Spinal cord (tissue), 10 donors: ENCODE measurements around the gene ASTN2. TPM values are rescaled to one million over a fixed set of nuclear protein-coding genes. Genes with fewer than 3 reads are reported as not detected.

ENCODE experiments used
- DNase-seq, 6 donors: peaks; one replicate each; pipeline versions ENCODE4 v3.0.0 to v3.0.0-alpha.2; 2013 to 2015; ENCODE audit warnings: low spot score in 6 of 6, low read depth in 4 of 6
- H3K27ac ChIP-seq: one replicate; pipeline ENCODE4 v1.5.1; 2013; ENCODE audit warnings: low read depth, low read length, control low read depth
- H3K27me3 ChIP-seq: one replicate; pipeline ENCODE4 v1.6.1; 2013; ENCODE audit warnings: low read length; ENCODE audit not compliant: control insufficient read depth, insufficient read depth
- H3K36me3 ChIP-seq: one replicate; pipeline ENCODE4 v1.6.1; 2013; ENCODE audit warnings: low read length; ENCODE audit not compliant: control insufficient read depth, insufficient read depth
- H3K4me1 ChIP-seq: one replicate; pipeline ENCODE4 v1.6.1; 2013; ENCODE audit warnings: low read length; ENCODE audit not compliant: control insufficient read depth, insufficient read depth
- H3K4me3 ChIP-seq: one replicate; pipeline ENCODE4 v1.5.1; 2013; ENCODE audit warnings: low read depth, low read length, control low read depth
- H3K9me3 ChIP-seq: one replicate; pipeline ENCODE4 v1.6.1; 2013; ENCODE audit warnings: low read length; ENCODE audit not compliant: control insufficient read depth, insufficient read depth
- WGBS: methylation state at CpG from one replicate; pipeline ENCODE4 v1.1.5; 2013; ENCODE audit warnings: missing lambda C conversion rate; ENCODE audit not compliant: insufficient coverage; 5-methylcytosine and 5-hydroxymethylcytosine counted together
- polyA plus RNA-seq, 2 donors: library from polyadenylated mRNA; unstranded; fragments of 120-200 nt; gene quantifications; one replicate each; pipeline ENCODE4 v1.2.1, GENCODE V29; 2013; ENCODE audit not compliant: insufficient read length in 2 of 2
- total RNA-seq, 2 donors: library from RNA; depleted of rRNA in 1 of 2; stranded (reverse); fragments of 120-200 nt in 1 of 2; fragments of >200 nt in 1 of 2; gene quantifications; one replicate each; pipeline versions ENCODE4 v1.2.3 to v1.2.4, GENCODE V29; 2013 to 2014
- donor health status: healthy.

The ASTN2 gene
- total and polyA plus RNA-seq, 4 donors = 35.8 to 48.8 (median 41.4) TPM

DNA sequence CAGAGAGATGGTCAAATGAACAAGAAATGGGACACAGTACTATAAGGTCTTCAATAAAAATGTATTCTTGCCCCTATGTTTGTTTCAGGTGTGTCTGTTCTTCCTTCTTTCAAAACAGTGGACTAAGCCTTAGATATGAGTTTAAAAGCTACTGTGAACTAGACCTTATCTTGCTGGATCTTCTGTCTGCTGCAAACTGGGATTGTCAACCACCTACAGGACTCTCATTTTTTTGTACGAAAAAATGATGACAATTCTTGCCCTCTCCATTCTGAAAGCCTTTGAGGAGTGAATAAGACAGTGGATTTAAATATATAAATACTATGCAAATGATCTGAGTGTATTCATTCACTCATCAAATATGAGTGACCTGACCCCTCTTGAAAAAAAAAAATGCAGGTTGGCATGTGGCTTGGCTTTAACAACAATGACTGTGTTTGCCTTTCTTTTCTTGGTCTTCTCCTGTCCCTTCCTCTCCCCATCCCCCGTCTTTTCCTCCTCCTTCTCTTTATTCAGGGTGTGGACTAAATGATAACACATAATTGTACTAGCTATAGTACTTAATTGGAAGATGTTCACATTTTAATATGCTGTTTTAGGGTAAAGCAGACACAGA is 963.2 kb downstream of the ASTN2 start:
- WGBS = no CpG with 5 or more reads among the region's 2 CpGs

GRCh38 chr9:116450378-116451139 is 964.3 kb downstream of the ASTN2 start:
- no peak for DNase-seq
- no peak overlapping the region for H3K4me3 ChIP-seq
- no peaks in the 10 kb centered on the region for H3K27me3 ChIP-seq
- no peaks in the 10 kb centered on the region for H3K9me3 ChIP-seq
- no peaks in the 10 kb centered on the region for H3K36me3 ChIP-seq
- no peak overlapping the region for H3K27ac ChIP-seq
- H3K4me1 ChIP-seq = no peaks in the 10 kb centered on the region
- 75% methylated on average over 1 of the region's 3 CpGs for WGBS

More for the DNA sequence above, 963.2 kb downstream of the ASTN2 start:
- H3K36me3 ChIP-seq = no peaks in the 10 kb centered on the region
- no peaks in the 10 kb centered on the region for H3K4me1 ChIP-seq
- no peaks in the 10 kb centered on the region for H3K27me3 ChIP-seq
- no peak overlapping the region for H3K27ac ChIP-seq
- peaks cover 3% of the 10 kb centered on the region for H3K9me3 ChIP-seq
- H3K4me3 ChIP-seq = no peak overlapping the region
- no peak for DNase-seq

GRCh38 chr9:116449949-116450348 is 964.9 kb downstream of the ASTN2 start:
- H3K9me3 ChIP-seq = no peaks in the 10 kb centered on the region
- H3K27ac ChIP-seq = no peak overlapping the region
- H3K4me1 ChIP-seq = no peaks in the 10 kb centered on the region
- no peaks in the 10 kb centered on the region for H3K36me3 ChIP-seq
- no peak overlapping the region for H3K4me3 ChIP-seq
- no peak for DNase-seq
- no CpG with 5 or more reads among the region's 3 CpGs for WGBS
- H3K27me3 ChIP-seq = no peaks in the 10 kb centered on the region

- 82% methylated on average over 3 of the region's 3 CpGs for WGBS
- no peak for DNase-seq
Observed at GRCh38 chr9:116448431-116448830, 966.4 kb downstream of the ASTN2 start.

DNA sequence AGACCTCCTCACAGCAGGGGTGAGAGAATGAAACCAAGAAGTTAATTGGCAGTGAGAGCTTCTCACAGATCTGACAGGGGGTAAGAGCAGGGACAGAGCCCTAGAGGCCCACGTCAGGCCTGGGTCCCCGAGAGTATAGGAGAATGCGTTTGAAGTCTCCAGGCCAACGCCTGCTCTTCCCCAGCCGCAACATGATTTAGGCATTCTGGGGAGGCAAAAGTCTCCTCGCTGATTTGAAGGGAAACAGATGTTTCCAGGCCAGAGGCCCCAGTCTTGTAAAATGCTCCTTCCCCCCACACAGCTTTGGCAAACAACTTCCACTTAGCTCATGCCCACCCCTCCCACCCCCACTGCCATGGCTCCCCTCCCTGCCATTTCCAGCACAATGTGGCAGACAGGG is 966.9 kb downstream of the ASTN2 start:
- H3K27ac ChIP-seq = no peak overlapping the region
- H3K9me3 ChIP-seq = no peaks in the 10 kb centered on the region
- no peaks in the 10 kb centered on the region for H3K36me3 ChIP-seq
- H3K4me1 ChIP-seq = no peaks in the 10 kb centered on the region
- 55% methylated on average over 6 of the region's 6 CpGs for WGBS
- H3K27me3 ChIP-seq = no peaks in the 10 kb centered on the region
- DNase-seq = no peak
- no peak overlapping the region for H3K4me3 ChIP-seq

More at GRCh38 chr9:116448431-116448830, 966.4 kb downstream of the ASTN2 start:
- H3K27me3 ChIP-seq = no peaks in the 10 kb centered on the region
- no peak overlapping the region for H3K4me3 ChIP-seq
- no peak overlapping the region for H3K27ac ChIP-seq
- H3K36me3 ChIP-seq = no peaks in the 10 kb centered on the region
- H3K4me1 ChIP-seq = no peaks in the 10 kb centered on the region
- no peaks in the 10 kb centered on the region for H3K9me3 ChIP-seq

DNA sequence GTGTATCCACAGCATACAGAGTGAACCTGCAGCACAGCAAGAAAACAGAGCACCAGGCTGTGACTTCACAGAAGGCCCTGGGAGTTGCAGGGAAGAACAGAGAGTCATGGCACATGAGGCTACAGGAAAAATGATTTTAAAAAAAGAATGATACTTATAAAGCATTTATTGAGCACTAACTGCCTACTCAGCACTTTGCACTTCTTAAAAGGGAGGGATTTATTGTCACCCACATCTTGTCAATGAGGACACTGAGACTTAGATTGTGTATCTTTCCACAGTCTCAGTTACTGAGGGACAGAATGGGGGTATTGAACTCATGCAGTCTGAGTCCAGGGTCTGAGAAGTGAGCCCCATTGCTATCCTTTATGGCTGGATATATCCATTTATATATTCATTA is 972.3 kb downstream of the ASTN2 start:
- H3K27ac ChIP-seq = no peak overlapping the region
- no peaks in the 10 kb centered on the region for H3K36me3 ChIP-seq
- H3K4me3 ChIP-seq = no peak overlapping the region
- H3K9me3 ChIP-seq = no peaks in the 10 kb centered on the region
- H3K27me3 ChIP-seq = no peaks in the 10 kb centered on the region
- H3K4me1 ChIP-seq = no peaks in the 10 kb centered on the region
- no peak for DNase-seq

DNA sequence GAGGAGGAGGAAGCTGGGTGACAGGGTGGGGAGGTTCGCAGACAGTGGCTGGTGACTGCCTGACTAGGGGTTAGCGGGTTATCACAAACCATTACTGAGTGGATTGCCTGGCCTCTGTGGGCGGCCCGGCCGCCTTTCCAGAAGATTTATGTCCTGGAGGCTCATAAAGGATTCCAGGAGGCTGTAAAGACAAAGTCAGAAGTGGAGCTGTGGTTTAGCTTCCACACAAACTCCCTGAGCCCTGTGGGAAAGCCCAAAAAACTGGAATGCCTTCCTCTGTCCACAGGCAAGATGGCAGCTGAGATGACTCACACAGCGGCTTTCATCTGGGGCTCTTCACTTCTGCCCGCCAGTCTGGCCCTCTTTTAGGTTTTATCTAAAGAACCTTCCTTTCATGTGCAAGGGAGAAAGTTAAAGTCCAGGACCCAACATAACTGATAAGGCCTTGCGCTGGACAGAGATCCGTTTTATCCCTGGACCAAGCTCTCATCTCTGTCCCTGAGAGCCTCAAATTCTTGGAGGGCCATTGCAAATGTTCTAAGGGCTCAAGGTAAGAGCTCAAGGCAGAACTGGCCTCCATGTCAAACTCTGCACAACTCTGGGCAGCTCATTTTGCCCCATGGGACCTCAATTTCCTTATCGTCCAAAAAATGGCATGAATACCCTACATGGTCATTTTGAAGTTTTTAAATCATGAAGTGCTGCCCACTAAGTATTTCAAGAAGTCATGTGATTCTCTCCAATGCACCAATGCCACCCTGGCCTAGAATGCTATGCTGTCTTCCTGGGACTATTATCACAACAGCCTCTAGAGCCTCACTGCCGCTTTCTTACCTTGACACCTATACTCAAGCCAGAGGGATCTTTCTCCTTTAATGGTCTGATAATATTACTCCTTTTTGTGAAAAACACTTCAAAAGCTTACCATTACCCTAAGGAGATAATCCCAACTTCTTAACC is 977.2 kb downstream of the ASTN2 start:
- Histone ChIP-seq H3K27me3 (no peaks in the 10 kb centered on the region), H3K4me3 (no peak overlapping the region), H3K27ac (no peak overlapping the region), H3K9me3 (no peaks in the 10 kb centered on the region), H3K4me1 (no peaks in the 10 kb centered on the region), H3K36me3 (no peaks in the 10 kb centered on the region)
- DNase-seq = no peak
- WGBS = 76% methylated on average over 8 of the region's 11 CpGs

DNA sequence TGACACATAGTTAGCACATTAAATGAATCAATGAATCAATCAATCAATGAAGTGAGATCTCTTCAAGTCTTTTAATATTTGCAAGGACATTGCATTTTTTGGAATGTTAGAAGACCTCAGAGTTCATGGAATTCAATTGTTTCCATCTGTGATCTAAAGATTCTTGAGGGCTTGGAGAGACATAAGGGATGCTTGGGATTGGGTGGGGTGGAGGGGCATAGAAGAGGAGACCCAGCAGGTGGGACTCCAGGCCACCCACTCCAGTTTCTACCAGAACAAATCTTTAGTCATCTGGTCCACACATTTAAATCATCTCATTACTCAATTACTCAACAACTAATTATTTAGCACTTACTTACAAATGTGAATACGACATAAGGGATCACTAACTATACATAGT is 978.7 kb downstream of the ASTN2 start:
- no peak for DNase-seq
- no peak overlapping the region for H3K4me3 ChIP-seq
- H3K36me3 ChIP-seq = no peaks in the 10 kb centered on the region
- no peaks in the 10 kb centered on the region for H3K27me3 ChIP-seq
- H3K27ac ChIP-seq = no peak overlapping the region
- H3K4me1 ChIP-seq = no peaks in the 10 kb centered on the region
- H3K9me3 ChIP-seq = no peaks in the 10 kb centered on the region
- no CpG with 5 or more reads among the region's 1 CpG for WGBS

DNA sequence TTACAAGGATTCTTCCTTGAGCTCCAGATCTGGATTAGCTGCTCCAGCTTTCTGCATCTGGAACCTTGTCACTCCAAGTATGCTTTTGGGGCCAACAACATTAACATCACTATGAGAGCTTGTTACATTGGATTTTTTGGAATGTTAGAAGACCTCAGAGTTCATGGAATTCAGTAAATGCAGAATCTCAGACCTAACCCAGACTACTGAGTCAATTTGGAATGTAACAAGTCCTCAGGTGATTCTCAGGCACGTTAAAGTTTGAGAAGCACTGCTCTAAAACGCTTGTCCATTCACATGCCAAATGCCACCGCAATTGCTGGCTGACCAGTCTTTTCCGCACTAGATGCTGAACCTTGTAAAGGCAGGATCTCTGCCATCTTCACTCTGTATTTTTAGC is 979.2 kb downstream of the ASTN2 start:
- 95% methylated on average over 3 of the region's 4 CpGs for WGBS
- no peaks in the 10 kb centered on the region for H3K4me1 ChIP-seq

More for the DNA sequence above, 979.2 kb downstream of the ASTN2 start:
- H3K9me3 ChIP-seq = no peaks in the 10 kb centered on the region
- H3K27me3 ChIP-seq = no peaks in the 10 kb centered on the region
- DNase-seq = no peak
- H3K36me3 ChIP-seq = no peaks in the 10 kb centered on the region
- no peak overlapping the region for H3K27ac ChIP-seq
- H3K4me3 ChIP-seq = no peak overlapping the region
